ENCODE results near the gene RBBP6. TPM values are rescaled to one million over a fixed set of nuclear protein-coding genes. Genes with fewer than 3 reads are reported as not detected.

Gene RBBP6
- total RNA-seq, 1 donor from 2014 or later = 38.5 TPM

DNA sequence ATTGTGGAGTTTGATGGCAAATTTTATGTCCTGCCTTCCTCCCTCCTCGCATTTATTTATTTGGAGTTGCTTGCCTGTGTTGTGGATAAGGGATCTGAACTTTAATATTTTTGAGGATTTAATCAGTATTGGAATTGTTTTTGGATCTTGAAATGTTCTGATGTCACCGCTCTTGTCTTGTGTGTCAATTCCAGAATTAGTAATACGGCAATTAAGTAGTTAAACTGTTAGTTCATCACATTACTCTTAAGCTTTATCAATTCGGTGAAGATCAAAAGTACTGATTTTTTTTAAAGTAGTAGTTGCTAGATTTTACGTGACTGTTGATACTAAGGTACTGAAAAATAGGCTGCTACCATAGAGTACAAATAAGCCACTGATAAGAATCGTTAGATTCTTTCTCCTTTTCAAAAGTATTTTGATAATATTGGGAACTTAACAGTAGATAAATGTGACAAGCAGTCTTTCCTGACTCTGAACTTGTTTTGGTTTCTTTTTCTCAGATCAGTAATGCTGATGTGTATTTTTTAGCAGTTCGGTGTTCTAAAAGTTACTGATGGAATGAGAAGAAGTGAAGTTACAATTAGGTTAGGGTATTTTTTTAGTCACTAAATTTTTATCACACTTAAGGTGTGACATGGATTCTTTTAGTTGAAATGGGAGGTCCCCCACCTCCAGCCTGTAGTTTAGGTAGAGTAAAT is 2.0 kb downstream of the RBBP6 start:
- intact Hi-C loops (cut with DNase I) = no loop called here
- Histone ChIP-seq H3K36me3 (peaks cover 0 to 5% of the 10 kb centered on the region in 2 donors), H3K9me3 (no peaks in the 10 kb centered on the region), H3K27me3 (no peaks in the 10 kb centered on the region), H3K27ac (peak overlapping the region; percentile 100), H3K4me1 (peaks cover 56% of the 10 kb centered on the region), H3K4me3 (peak overlapping the region; percentile 95 to 97)
- no peak for DNase-seq (ENCODE audit: extremely low spot score in 2 of 2)
- TF ChIP-seq POLR2AphosphoS5 (IDR thresholded peaks at IDR 0.05; ENCODE audit: insufficient read depth in 1 of 2, low read depth in 1 of 2) = no peak
- TF ChIP-seq POLR2A (IDR thresholded peaks at IDR 0.05) = no peak
- TF ChIP-seq, protein P1, sequence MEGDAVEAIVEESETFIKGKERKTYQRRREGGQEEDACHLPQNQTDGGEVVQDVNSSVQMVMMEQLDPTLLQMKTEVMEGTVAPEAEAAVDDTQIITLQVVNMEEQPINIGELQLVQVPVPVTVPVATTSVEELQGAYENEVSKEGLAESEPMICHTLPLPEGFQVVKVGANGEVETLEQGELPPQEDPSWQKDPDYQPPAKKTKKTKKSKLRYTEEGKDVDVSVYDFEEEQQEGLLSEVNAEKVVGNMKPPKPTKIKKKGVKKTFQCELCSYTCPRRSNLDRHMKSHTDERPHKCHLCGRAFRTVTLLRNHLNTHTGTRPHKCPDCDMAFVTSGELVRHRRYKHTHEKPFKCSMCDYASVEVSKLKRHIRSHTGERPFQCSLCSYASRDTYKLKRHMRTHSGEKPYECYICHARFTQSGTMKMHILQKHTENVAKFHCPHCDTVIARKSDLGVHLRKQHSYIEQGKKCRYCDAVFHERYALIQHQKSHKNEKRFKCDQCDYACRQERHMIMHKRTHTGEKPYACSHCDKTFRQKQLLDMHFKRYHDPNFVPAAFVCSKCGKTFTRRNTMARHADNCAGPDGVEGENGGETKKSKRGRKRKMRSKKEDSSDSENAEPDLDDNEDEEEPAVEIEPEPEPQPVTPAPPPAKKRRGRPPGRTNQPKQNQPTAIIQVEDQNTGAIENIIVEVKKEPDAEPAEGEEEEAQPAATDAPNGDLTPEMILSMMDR (IDR thresholded peaks at IDR 0.05) = no peak

DNA sequence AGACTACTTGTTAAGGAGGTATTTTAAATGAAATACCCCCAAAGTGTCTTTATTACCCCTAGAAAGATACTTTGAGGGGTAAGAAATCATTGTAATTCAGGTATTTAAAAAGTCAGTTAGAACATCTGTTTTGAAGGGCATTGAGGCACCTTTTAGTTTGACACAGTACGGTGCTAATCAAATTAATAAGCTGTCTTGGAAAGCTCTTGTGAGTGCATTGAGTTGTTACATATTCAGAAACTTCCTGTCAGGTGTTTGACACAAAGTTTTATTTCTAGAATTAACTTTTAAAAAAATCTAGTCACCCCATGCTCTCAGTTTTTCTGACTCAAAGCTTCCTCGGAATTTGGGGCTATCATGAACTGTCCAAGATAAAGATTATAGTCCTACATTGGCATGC is 4.6 kb downstream of the RBBP6 start:
- Histone ChIP-seq H3K4me3 (no peak overlapping the region), H3K27me3 (no peaks in the 10 kb centered on the region), H3K4me1 (peaks cover 64% of the 10 kb centered on the region), H3K27ac (no peak overlapping the region), H3K36me3 (peaks cover 0 to 16% of the 10 kb centered on the region in 2 donors), H3K9me3 (no peaks in the 10 kb centered on the region)
- TF ChIP-seq, protein P1 (IDR thresholded peaks at IDR 0.05) = no peak
- TF ChIP-seq POLR2A (IDR thresholded peaks at IDR 0.05) (no peak), POLR2AphosphoS5 (IDR thresholded peaks at IDR 0.05; ENCODE audit: insufficient read depth in 1 of 2, low read depth in 1 of 2) (no peak)
- intact Hi-C loops (cut with DNase I) = no loop called here
- no peak for DNase-seq (ENCODE audit: extremely low spot score in 2 of 2)

- Histone ChIP-seq H3K36me3 (peaks cover 0 to 23% of the 10 kb centered on the region in 2 donors), H3K27ac (no peak overlapping the region), H3K4me3 (no peak overlapping the region), H3K27me3 (no peaks in the 10 kb centered on the region), H3K4me1 (peaks cover 70% of the 10 kb centered on the region), H3K9me3 (no peaks in the 10 kb centered on the region)
- intact Hi-C loops (cut with DNase I) = no loop called here
- no peak for TF ChIP-seq POLR2AphosphoS5 (IDR thresholded peaks at IDR 0.05; ENCODE audit: insufficient read depth in 1 of 2, low read depth in 1 of 2)
- TF ChIP-seq POLR2A (IDR thresholded peaks at IDR 0.05) = no peak
- TF ChIP-seq, protein P1 (IDR thresholded peaks at IDR 0.05) = no peak
- no peak for DNase-seq (ENCODE audit: extremely low spot score in 2 of 2)
Measured at GRCh38 chr16:24544640-24545039, 5.3 kb downstream of the RBBP6 start.

GRCh38 chr16:24550295-24550694 is 10.9 kb downstream of the RBBP6 start:
- Histone ChIP-seq H3K9me3 (no peaks in the 10 kb centered on the region), H3K4me3 (no peak overlapping the region), H3K4me1 (peaks cover 38% of the 10 kb centered on the region), H3K36me3 (peaks cover 0 to 32% of the 10 kb centered on the region in 2 donors), H3K27me3 (no peaks in the 10 kb centered on the region), H3K27ac (no peak overlapping the region)
- no peak for DNase-seq (ENCODE audit: extremely low spot score in 2 of 2)
- intact Hi-C loops (cut with DNase I) = no loop called here
- no peak for TF ChIP-seq POLR2AphosphoS5 (IDR thresholded peaks at IDR 0.05; ENCODE audit: insufficient read depth in 1 of 2, low read depth in 1 of 2)
- TF ChIP-seq, protein P1 (IDR thresholded peaks at IDR 0.05) = no peak
- no peak for TF ChIP-seq POLR2A (IDR thresholded peaks at IDR 0.05)

DNA sequence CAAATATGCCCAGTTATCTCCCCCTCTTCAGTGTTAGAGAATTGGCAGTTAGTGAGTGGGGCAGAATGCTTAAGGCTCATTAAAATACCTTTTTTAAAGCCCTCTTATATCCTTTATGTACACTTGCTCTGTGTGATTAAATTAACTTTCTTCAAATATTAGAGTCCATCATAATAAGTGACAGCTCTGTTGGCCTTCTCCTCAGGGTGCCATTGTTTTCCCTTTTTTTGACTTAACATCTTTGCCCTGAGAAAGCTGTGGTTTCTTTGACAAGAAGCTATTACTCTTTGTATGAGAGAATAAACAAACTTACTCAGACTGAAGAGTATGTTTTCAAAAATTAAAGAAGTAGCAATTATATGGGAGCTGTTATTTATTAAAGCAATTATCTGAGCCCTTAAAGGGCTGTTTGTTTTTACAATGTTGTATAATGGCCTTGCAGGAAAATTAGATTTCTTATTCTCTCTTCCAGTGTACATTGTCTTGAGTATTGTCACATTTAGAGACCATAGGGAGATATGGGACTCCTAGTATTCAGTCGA is 13.4 kb downstream of the RBBP6 start:
- TF ChIP-seq POLR2AphosphoS5 (IDR thresholded peaks at IDR 0.05; ENCODE audit: insufficient read depth in 1 of 2, low read depth in 1 of 2) (no peak), POLR2A (IDR thresholded peaks at IDR 0.05) (no peak)
- TF ChIP-seq, protein P1 (IDR thresholded peaks at IDR 0.05) = no peak
- Histone ChIP-seq H3K27me3 (no peaks in the 10 kb centered on the region), H3K9me3 (no peaks in the 10 kb centered on the region), H3K27ac (no peak overlapping the region), H3K4me1 (peaks cover 16% of the 10 kb centered on the region), H3K4me3 (no peak overlapping the region), H3K36me3 (peaks cover 0 to 37% of the 10 kb centered on the region in 2 donors)
- DNase-seq (ENCODE audit: extremely low spot score in 2 of 2) = no peak
- intact Hi-C loops (cut with DNase I) = no loop called here
